ENCODE measurements around the gene DLG2. TPM values are rescaled to one million over a fixed set of nuclear protein-coding genes. Genes with fewer than 3 reads are reported as not detected.

DLG2 gene
- total RNA-seq, 4 donors from 2014 or later = 2.9 to 30.2 (median 22.6) TPM

GRCh38 chr11:85589373-85589772 is 37.8 kb downstream of the DLG2 start:
- no peaks in the 10 kb centered on the region for H3K36me3 ChIP-seq
- H3K4me1 ChIP-seq = no peaks in the 10 kb centered on the region
- H3K27ac ChIP-seq = no peak overlapping the region
- intact Hi-C loops (cut with DNase I; ENCODE audit: low total_unique reads) = no loop called here
- H3K27me3 ChIP-seq = no peaks in the 10 kb centered on the region
- H3K9me3 ChIP-seq = no peaks in the 10 kb centered on the region
- no peak overlapping the region for H3K4me3 ChIP-seq
- TF ChIP-seq POLR2A (IDR thresholded peaks at IDR 0.05) = no peak
- no peak for TF ChIP-seq CTCF (IDR thresholded peaks at IDR 0.05)
- DNase-seq = no peak

GRCh38 chr11:85582111-85582510 is 45.0 kb downstream of the DLG2 start:
- DNase-seq = no peak
- Histone ChIP-seq H3K9me3 (peaks cover 0 to 4% of the 10 kb centered on the region in 2 donors), H3K36me3 (no peaks in the 10 kb centered on the region), H3K27me3 (no peaks in the 10 kb centered on the region), H3K4me1 (no peaks in the 10 kb centered on the region), H3K4me3 (no peak overlapping the region), H3K27ac (no peak overlapping the region)
- TF ChIP-seq POLR2A (IDR thresholded peaks at IDR 0.05) = no peak
- no peak for TF ChIP-seq CTCF (IDR thresholded peaks at IDR 0.05)
- intact Hi-C loops (cut with DNase I; ENCODE audit: low total_unique reads) = no loop called here

GRCh38 chr11:85575388-85575787 is 51.8 kb downstream of the DLG2 start:
- peaks cover 0 to 4% of the 10 kb centered on the region in 2 donors for H3K9me3 ChIP-seq
- H3K36me3 ChIP-seq = no peaks in the 10 kb centered on the region
- peaks cover 0 to 8% of the 10 kb centered on the region in 2 donors for H3K4me1 ChIP-seq
- H3K27me3 ChIP-seq = no peaks in the 10 kb centered on the region
- H3K27ac ChIP-seq = no peak overlapping the region
- no peak overlapping the region for H3K4me3 ChIP-seq
- TF ChIP-seq POLR2A (IDR thresholded peaks at IDR 0.05) (no peak), CTCF (IDR thresholded peaks at IDR 0.05) (no peak)
- intact Hi-C loops (cut with DNase I; ENCODE audit: low total_unique reads) = no loop called here
- DNase-seq = no peak

- no peak overlapping the region for H3K27ac ChIP-seq
- H3K4me1 ChIP-seq = peaks cover 0 to 8% of the 10 kb centered on the region in 2 donors
- H3K27me3 ChIP-seq = no peaks in the 10 kb centered on the region
- no peaks in the 10 kb centered on the region for H3K36me3 ChIP-seq
- no peak overlapping the region for H3K4me3 ChIP-seq
- no peaks in the 10 kb centered on the region for H3K9me3 ChIP-seq
- DNase-seq = no peak
- intact Hi-C loops (cut with DNase I; ENCODE audit: low total_unique reads) = no loop called here
- TF ChIP-seq CTCF (IDR thresholded peaks at IDR 0.05) (no peak), POLR2A (IDR thresholded peaks at IDR 0.05) (no peak)
These were observed 55.1 kb downstream of the DLG2 start for GRCh38 chr11:85572056-85572455.

- Histone ChIP-seq H3K4me1 (peaks cover 0 to 4% of the 10 kb centered on the region in 2 donors), H3K36me3 (no peaks in the 10 kb centered on the region), H3K27ac (no peak overlapping the region), H3K4me3 (no peak overlapping the region), H3K9me3 (no peaks in the 10 kb centered on the region), H3K27me3 (no peaks in the 10 kb centered on the region)
- intact Hi-C loops (cut with DNase I; ENCODE audit: low total_unique reads) = no loop called here
- no peak for TF ChIP-seq POLR2A (IDR thresholded peaks at IDR 0.05)
- no peak for TF ChIP-seq CTCF (IDR thresholded peaks at IDR 0.05)
- no peak for DNase-seq
These were observed 57.6 kb downstream of the DLG2 start for GRCh38 chr11:85569525-85569924.

All from uterus (tissue), 4 donors.